NB4 (cell line): Measurements from ENCODE around the gene FAM171A1.

Experiments
- MAX ChIP-seq: IDR thresholded peaks from 2 replicates; pipeline ENCODE4 v1.6.1; 2011; ENCODE audit warnings: low read depth, low read length
- MYC ChIP-seq: IDR thresholded peaks from 2 replicates; pipeline ENCODE4 v1.6.1; 2011; ENCODE audit warnings: low read depth, low read length
- POLR2A ChIP-seq: IDR thresholded peaks from 2 replicates; pipeline ENCODE4 v1.6.1; 2011; ENCODE audit warnings: mild to moderate bottlenecking; ENCODE audit not compliant: insufficient read length; ENCODE audit errors: extremely low read depth
- TF ChIP-seq, protein P1 (sequence below): IDR thresholded peaks from one replicate; pipeline ENCODE4 v1.5.1; 2012; ENCODE audit warnings: low read depth, low read length

GRCh38 chr10:15329437-15329836 lies 41.7 kb downstream of the FAM171A1 start:
- TF ChIP-seq, protein P1, sequence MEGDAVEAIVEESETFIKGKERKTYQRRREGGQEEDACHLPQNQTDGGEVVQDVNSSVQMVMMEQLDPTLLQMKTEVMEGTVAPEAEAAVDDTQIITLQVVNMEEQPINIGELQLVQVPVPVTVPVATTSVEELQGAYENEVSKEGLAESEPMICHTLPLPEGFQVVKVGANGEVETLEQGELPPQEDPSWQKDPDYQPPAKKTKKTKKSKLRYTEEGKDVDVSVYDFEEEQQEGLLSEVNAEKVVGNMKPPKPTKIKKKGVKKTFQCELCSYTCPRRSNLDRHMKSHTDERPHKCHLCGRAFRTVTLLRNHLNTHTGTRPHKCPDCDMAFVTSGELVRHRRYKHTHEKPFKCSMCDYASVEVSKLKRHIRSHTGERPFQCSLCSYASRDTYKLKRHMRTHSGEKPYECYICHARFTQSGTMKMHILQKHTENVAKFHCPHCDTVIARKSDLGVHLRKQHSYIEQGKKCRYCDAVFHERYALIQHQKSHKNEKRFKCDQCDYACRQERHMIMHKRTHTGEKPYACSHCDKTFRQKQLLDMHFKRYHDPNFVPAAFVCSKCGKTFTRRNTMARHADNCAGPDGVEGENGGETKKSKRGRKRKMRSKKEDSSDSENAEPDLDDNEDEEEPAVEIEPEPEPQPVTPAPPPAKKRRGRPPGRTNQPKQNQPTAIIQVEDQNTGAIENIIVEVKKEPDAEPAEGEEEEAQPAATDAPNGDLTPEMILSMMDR: no peak
- TF ChIP-seq POLR2A (no peak), MAX (no peak), MYC (no peak)
